Measurements from ENCODE around the gene RPS23.
"Not testable (repeated sequence)": the region's sequence is repeated elsewhere in the genome, so short reads cannot be mapped to it uniquely, and the experiment has no call there.

Gene RPS23

DNA sequence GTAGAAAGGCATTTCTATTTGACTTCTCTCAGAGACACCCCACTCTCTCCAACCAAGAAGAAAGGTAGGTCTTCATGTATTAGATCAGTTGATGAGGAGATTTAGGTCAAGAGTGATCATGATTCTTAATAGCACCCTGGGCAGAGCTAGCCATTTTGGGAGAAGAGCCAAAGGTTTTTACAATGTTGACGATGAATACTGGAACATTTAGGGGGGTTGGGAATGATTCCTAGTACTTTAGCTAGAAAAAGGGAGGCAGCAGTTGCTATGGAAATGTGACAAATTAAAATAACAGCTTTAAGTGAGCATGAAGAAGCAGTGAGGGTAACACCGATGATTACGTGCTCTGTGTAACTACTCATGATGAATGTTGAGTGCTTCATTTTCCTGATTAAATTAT is 9.5 kb upstream of the RPS23 start:
- no peak for DNase-seq

DNA sequence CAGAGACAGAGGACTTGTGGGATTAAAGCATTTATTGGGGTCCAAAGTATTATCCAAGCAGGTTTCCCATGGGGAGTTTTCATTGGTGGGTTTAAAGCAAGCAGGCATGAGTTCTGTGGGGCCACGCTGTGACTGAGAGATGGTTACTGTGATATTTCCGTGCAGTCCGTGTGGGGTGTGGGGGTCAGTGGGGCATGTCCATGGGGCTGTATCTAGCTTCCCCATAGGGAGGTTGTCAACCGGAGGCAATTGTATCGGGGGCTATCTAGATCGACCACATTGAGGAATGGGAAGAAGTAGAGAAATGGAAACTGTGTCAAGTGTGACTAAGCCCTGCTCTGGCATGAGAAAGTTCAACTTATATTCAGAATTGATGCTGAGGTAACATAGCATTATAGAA is 7.1 kb upstream of the RPS23 start:
- DNase-seq, result no peak

DNA sequence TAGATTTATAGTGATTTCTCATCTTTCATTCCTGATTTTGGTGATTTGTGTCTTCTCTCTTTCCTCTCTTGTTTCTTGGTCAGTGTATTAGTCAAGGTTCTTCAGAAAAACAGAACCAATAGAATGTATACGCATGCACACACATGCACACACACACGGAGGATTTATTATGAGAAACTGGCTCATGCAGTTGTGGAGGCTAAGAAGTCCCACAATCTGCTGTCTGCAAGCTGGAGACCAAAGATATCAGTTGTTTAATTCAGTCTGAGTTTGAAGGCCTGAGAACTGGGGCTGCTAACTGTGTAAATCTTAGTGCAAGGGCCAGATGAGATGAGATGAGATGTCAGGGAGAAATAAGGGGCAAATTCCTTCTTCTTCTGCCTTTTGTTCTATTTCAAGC is 5.7 kb upstream of the RPS23 start:
- DNase-seq, result no peak

DNA sequence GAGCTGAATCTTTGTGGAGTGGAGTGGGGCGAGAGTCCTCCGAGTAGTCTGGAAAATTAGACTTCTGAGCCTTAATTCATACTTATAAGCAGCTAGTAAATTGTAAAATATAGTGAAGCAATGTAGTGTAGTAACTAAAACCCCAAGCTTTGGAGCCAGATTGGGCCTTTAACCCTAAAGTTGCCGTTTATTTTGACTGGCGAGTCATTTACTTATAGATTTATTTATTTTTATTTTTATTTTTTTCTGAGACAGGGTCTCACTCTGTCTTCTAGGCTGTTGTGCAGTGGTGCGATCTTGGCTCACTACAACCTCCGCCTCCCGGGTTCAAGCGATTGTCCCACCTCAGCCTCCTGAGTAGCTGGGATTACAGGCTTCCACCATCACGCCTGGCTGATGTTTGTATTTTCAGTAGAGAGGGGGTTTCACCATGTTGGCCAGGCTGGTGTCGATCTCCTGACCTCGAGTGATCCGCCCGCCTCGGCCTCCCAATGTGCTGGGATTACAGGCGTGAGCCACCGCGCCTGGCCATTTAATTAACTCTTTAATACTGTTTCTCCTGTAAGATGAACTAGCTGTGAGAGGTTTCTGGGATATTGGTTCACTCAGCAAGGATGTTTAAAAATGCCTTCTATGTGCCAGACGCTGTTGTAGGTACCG is 687 bp upstream of the RPS23 start:
- no peak for DNase-seq

DNA sequence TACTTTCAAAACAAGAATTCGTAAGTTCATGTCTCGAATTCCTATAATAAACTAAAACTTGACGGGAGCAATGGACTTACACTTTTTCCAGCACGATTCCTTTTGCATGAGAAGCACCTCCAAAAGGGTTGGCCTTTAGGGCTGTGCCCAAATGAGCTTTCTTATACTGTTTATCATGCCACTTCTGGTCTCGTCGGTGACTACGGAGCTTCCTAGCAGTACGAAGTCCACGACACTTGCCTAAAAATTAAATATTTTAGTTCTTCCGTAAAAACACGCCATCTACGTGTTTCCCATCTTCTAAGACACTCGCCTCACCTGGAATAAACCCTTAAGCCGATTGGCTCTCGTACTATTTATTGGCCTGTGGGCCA is 554 bp downstream of the RPS23 start:
- DNase-seq, result no peak

DNA sequence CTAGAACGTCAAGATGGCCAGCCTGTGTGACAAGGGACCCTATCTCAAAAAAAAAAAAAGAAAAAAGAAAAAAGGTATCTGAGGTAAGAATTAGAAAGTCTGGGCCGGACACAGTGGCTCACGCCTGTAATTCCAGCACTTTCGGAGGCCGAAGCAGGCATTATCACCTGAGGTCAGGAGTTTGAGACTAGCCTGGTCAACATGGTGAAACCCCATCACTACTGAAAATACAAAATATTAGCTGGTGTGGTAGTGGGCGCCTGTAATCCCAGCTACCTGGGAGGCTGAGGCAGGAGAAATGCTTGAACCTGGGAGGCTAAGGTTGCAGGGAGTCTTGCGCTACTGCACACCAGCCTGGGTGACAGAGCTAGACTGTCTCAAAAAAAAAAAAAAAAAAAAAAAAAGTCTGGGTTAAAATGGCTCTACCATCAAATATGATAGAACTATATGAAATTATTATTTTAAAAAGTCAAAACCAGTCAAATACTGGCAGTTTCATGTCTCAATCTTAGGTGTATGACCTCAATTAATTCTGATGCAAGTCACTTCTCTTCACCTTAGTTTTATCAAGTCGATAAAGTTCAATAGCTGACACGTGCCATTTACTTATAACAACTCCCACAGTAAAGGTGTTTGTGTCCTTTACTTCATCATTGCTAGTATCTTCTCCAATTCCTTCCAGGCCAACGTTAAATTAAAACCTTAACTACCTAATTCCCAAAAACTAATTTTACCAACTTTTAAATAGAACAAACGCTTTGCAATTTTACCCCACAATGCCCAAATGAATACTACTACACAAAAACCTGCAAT is 1.1 kb downstream of the RPS23 start:
- no peak for DNase-seq

DNA sequence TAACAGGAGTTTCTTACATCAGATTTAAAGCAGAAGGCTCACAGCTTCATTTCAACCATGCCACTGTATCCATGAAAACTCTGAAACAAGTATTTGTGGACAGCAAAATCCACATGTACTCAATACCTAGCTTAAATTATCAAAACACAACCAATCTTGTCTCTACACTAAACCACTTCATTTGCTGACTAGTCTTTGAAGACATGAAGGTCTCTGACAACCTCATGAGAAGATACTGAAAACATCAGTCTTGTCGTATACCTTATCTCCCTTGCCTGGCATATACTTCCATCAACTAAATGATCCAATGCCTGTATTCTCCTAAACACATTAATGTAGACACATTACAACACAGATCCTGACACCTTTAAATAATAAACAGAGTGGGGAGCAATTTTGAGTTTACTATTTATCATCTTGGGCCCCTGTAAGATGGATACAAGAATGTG is 2.9 kb downstream of the RPS23 start:
- DNase-seq, result no peak

DNA sequence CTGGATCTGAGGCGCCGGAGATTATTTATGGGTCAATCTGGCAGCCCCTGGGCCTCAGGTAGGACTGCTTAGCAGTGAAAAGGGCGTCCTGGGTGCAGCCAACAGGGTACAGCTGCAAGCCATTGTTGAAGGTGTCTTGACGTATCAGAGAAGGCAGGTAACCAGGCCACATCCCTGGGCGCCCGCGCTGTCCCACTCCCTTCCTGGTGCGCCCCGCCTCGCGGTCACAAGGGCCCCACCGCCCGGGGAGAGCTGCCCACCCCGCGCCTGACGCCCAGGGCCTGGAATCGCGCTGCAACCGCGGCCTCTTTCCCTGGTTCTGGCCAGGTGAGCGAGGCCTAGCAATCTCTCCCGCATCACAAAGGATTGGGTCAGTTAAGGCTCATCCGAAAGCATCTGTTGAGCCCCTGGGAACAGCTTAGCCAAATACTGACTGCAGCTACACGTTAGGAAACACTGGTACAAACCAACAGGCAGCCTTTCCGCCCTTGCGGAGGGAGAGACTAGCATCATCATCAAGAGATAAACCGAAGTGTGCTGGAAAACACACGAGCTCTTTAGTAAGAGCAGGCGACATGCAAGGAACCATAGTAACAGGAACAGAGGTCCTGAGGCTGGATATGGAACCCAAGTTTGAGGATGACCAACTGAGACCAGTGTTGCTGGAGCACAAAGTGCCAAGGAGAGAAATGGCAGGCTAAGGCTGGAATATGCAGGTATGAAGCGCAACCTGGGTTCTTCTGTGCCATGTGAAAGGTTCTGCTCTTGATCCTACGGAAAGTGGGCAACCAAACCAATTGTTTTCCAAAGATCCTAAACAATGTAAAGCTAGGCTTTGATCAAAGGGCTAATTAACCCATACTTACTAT is 3.6 kb downstream of the RPS23 start:
- no peak for DNase-seq

DNA sequence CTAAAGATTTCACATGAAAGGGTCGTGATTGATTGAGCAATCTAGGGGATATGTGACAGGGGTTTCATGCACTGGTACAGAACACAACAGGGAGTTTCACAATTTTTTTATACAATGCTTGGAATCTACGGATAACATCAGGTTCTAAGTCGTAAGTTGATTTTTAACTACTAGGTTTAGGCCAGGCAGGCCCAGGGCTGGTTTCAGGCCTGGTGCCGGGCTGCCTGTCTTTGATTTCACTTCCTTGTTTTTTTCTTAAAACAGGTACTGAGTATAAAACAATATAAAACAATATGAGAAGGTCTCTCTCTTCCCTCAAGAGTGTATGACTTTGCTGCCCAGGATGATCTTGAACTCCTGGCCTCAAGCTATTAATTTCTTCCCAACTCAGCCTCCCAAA is 4.7 kb downstream of the RPS23 start:
- DNase-seq, result not testable (repeated sequence)

DNA sequence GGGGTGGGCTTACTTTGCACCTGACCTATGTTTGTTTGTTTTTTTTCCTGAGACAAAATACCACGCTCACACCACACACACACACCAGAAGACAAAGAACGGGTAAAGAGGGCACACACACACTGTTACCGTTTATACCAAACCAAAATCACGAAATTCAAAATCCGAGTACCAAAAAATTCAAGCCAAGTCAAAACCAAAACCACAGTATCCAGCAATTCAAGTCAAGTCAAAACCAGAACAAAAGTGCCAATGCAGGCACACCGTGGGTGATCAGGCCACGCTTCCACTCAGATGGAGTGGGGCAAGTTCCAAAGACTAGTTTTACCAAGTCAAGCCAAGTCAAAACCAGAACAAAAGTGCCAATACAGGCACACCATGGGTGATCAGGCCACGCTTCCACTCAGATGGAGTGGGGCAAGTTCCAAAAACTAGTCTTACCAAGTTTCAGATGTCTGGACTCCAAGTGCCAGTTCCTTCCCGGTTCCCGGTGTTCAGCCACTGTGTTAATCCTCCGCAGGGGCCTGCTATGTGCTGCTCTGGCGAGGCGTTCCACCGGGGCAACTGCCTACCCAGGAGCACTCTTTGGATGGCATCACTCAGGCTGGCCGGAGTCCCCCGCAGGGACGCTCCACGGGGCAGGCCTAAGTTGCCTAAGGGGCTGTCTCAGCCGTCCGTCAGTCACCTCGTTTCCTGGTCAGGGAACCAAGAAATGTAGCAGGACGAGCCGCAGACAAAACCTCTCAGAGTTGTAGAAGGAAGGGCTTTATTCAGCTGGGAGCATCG is 5.4 kb downstream of the RPS23 start:
- not testable (repeated sequence) for DNase-seq

DNA sequence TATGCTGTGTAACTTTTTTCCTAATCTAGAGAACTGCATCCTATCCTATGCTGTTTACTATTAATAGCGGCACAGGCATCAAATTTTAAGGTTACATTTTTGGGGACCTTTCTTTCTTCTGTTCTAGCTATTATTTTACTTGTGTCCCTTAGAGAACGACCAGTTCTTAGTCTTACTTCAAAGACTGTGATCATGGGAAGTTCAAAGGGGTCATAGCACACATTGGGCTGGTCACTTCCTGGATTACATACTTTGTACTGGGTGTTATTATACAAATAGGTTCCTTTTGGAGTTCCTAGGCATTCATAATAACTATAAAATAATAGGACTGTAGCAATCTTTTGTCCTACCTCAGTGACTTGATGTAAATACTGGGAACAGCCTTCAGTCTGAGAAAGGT is 8.8 kb downstream of the RPS23 start:
- DNase-seq, result not testable (repeated sequence)

DNA sequence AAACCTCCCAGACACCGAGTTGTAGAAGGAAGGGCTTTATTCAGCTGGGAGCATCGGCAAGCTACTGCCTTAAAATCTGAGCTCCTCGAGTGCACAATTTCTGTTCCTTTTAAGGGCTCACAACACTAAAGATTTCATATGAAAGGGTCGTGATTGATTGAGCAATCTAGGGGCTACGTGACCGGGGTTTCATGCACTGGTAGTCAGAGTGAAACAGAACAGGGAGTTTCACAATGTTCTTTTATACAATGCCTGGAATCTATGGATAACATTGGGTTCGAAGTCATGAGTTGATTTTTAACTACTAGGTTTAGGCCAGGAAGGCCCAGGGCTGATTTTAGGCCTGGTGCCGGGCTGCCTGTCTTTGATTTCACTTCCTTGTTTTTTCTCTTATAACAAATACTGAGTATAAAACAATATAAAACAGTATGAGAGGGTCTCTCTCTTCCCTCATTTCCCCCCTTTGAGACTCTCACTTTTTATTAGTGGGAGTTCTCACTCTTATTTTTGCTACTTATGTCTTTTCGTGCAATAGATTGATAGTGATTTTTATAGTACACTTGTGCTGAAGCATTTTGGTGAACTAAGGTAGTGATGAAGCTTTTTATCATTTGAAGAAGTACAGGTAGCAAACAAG is 10.7 kb downstream of the RPS23 start:
- DNase-seq, result not testable (repeated sequence)

DNA sequence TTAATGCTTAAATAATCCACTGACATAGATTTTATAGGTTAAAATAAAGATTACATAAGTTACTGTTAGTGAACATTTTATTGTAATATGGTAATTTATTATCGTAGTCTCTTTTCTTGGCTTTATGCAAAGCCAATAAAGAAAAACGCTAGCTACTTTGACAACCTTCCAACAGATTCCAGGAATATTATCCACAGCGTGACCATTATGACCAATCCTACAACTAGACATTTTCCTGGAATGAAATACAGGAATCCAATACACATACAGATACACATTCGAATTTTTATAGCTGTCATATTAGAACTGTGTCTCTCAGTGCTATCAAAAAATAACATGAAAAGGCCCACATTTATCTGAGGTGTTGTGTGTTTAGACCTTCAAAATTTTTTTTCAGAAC is 13.1 kb downstream of the RPS23 start:
- no peak for DNase-seq

DNA sequence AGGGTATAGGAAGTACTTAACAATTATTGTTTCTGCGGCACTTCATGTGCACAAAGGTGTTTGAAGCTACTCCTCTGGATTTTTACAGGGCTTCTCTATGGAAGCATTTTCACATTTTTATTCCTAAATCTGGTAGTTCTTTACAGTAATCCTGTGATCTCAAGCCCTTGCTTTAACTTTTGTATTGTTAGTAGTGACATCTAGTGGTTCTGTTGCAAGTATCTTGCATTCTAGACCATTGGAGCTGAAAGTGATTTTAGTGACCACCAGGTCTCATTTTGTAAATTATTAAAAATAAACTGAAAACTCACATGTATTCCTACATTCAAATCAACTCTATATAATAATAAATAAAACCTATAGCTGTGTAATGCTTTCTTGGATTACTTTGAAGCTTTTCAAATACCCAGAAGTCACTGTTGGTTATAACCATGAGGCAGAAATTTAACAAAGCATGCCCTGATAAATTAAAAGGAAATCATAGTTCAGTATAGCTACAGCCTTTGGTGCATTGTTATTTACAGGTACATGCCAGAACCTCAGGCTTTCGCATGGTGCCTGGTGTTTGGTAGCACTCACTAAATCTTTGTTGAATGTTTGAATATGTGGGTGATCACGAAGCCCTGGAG is 18.9 kb downstream of the RPS23 start:
- DNase-seq, result no peak

DNA sequence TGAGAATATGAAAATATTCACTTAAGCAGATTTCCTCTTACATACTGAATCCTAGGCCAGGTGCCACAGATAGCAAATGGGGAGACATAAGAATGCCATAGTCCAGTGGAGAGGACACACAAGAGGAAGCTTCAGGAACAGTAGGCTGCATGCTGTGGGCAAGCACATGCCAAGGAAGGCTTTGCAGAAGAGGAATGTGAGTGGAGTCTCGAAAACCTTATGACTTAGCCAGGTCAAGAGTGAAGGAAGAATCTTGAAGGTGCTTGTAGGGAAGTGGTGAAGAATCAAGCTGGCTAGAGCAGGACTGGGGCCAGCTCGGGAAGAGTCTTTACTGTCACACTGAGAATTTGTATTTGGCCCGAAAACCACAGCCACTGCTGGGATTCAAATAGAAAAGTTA is 20.4 kb downstream of the RPS23 start:
- DNase-seq, result no peak

DNA sequence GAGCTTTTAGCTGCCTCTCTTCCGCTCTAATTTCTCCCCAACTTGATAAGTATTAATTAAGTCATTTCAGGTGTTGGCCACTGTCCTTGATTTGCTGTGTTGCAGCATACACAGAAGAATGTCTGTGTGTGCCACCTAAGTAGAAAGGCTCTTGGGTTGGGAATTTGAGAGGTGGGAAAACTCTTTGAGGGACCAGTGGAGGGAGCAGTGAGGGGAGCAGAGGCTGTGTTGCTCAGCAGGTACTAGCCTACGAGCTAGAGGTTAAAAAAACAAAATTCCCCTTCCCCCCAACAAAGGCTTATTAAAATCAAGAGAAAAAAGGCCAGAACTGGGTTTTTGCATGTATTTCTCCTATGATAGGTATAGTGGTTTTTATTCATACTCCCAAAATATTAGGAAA is 20.9 kb downstream of the RPS23 start:
- DNase-seq, result no peak

DNA sequence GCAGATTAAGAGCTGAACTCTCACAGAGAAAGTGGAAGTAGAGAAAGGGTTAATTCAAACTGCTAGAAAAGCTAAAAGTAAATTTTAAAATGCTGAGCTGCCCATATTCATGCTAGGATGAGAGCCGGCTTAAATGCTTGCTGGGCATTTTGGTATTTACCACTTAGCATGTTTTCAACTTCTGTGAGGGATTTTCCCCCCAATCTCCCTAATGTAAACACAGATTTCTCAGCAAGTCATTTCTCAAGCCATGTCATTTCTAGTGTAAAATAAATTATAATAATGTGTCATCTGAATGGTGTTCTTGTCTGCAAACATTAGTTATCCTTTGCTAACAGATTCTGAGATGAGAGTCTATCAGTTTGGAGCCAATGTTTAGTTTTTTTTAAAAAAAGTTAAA is 22.3 kb downstream of the RPS23 start:
- no peak for DNase-seq

DNA sequence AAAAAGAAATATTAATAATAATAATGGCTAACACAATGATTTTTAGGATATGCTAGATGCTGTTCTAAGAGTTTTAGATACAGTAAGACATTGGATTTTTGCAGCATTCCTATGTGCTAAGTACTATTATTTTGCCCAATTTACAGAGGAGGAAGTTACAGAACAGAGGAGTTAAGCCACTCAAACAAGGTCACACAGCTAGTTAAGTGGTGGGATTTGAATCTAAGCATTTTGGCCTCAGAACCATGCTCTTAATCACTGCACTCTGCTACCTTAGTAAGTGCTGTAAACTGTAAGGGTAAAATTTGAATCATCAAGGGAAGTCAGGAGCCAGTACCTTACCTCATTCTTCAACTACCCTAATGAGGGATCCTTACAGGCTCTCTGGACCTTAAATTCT is 25.4 kb downstream of the RPS23 start:
- DNase-seq, result no peak

DNA sequence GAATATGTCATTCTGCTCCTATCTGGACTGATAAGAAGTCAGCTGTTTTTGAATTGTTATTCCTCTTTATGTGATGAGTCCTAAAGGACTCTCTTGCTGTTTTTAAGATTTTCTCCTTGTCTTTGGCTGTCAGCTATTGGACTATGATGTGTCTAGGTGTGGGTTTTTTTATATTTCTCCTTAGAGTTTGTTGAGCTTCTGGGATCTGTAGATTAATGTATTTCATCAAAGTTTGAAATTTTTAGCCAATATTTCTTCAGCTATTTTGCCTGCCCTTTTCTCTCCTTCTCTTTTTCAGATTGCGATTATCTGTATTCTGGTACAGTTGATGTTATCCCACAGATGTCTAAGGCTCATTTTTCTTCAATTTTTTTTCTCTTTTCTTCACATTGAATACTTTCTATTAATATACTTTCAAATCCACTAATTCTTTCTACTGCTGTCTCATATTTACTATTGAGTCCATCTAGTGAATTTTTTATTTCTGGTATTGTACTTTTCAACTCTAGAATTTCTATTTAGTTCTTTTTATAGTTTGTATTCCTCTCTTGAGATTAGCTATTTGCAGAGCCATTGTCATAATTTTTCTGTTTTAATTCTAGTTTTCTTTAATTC is 31.1 kb downstream of the RPS23 start:
- DNase-seq, result no peak

DNA sequence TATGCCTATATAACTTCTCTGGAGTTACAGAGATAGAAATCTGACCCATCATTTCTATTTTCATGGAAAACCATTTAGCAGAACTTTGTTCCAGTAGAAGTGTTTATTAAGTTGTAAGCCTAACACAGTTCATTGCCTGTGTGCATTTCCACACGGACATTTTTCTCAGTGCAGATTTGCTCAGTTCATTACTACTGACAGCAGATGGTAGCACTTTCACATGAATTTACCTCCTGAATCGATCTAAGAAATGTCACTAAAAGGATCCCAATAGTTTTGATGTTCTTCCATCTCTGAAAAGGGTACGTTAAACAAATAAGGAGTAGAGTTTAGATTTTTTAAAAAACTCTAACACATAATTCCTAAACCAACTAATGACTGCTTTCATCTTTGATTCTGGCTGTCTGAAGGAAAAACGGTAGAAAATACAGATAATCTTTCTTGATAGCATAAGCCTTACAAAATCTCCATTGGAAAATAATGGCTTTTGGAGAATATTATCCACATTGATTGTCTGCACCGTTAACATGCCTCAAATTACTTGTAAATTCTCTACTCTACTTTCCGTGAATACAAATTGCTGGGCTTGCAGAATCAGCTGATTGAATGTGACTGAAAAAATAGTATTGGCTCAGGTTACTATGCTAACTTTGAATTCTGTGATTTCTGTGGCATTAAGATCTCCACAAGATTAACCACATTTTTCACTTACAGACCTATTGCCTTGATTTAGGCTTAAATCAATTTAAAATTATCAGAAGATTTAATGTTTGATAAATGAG is 33.1 kb downstream of the RPS23 start:
- DNase-seq, result no peak

DNA sequence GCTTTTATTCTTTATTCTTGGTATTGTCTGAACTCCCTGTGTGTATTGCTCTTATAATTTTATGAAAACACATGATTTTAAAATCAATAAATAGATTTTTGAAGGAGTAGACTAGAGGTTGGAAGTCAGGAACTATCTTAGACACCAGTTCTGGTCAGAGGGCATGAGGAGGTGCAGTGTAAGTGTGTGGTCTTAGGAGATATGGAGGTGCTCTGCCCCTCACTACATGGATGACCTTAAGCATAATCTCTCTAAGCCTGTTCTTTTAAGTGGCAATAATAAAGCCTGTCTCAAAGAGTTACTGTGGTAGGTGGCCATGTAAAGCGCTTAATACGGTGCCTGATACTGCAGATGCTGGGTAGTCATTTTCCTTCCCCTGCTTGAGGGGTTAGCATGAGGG is 34.0 kb downstream of the RPS23 start:
- no peak for DNase-seq

Measured in CD4-positive, alpha-beta T cell treated with Interleukin-10 for 1 hour (primary cell).